Endothelial cell of hepatic sinusoid (primary cell): ENCODE data around the gene C15orf62.

Experiments used
- in situ Hi-C: cut with HindIII; loops from 2 replicates; pipeline ENCODE4 v1.10.0; 2017; ENCODE audit warnings: low sequenced_read_pairs

The C15orf62 gene

DNA sequence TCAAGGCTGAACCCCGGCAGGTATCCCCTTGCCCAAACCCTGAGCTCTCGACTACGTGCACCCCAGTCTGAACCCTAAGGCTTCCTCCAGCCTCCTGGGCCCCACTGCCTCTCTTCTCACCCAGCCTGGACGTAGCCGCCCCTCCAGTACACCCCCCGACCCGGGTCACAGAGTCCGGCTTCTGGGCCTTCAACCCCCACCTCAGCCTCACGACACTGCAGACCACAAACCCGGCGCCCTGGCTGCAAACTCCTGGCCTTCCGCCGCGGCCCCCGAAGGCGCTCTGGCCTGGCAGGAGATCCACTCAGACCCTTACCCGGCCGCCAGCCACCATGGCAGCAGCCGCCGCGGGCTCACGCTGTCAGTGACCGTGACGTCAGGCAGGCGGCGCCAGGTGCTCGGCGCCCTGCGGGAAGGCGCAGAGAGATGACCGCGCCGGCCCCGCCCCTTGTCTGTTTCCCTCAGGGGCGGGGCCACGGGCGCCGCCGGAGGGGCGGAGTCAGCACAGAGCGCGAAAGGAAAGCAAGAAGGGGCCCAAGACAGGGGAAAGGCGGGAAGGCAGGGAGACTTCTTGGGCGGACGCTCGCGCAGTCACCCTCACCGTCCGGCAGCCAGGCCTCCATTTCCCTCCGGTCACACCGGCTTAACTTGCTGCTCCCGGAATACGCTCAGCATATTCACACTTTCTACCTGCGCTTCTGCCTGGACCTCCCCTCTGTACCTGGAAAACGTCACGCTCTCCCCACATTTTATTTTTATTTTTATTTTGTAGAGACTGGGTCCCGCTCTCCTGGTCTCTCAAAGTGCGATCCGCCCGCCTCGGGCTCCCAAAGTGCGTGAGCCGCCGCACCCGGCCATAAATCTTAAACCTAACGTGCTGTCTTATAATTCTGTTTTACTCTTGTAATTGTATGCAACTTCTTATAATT is 14.6 kb upstream of the C15orf62 start, which contains the start of gene RMDN3:
RMDN3 (minus strand) TSS at position 372 of the 929 bp plus-strand sequence. CDS start 471 bp downstream, outside the sequence.
- in situ Hi-C loops: no loop called here

DNA sequence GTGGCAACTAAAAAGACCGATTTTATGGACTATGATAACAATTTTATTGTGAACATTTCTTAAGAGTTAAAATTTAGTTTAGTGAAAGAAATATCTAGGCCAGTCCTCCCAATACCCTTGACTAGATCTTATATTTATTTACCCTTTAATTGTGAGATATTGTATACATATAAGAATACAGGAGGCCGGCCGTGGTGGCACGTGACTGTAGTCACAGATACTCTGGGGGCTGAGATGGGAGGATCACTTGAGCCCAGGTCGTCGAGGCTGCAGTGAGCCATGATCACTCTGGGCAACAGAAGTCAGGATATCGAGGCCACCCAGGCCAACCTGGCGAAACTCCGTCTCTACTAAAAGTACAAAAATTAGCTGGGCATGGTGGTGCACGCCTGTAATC is 14.0 kb upstream of the C15orf62 start:
- in situ Hi-C loops: no loop called here

DNA sequence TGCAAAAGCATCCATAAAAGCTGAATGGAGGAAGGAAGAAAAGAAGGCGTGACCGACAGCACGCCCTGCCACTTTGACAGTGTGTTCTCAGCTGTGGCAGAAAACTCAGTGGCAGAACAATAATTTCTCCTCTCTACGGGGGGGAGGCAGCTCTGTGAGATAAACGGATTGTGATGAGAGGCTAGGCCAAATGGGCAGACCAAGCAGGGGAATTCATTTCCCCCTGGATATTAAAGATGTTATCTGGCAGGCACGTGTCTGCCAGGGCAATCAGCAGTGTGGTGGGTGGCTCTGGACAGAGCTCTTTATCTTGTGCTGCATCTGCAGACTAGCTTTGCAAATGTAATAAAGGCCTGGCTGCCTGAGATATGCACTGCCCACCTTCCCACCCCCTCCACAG is 12.8 kb upstream of the C15orf62 start:
- in situ Hi-C loops: no loop called here

DNA sequence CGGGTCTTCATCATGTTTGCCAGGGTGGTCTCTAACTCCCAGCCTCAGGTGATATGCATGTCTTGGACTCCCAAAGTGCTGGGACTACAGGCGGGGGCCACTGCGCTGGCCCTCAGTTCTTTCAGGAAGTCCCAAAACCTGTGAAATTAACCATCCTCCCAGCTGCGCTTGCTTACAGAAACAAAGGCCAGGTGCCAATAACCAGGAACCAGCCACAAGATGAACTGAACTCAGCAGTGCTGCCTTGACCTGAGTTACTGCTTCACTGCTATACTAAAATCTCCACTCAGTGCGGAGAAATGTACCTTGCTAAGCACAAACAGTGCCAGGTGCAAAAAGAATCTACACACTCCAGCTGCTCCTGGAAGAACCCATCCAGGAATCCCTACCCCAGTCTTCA is 9.8 kb upstream of the C15orf62 start:
- in situ Hi-C loops: no loop called here

DNA sequence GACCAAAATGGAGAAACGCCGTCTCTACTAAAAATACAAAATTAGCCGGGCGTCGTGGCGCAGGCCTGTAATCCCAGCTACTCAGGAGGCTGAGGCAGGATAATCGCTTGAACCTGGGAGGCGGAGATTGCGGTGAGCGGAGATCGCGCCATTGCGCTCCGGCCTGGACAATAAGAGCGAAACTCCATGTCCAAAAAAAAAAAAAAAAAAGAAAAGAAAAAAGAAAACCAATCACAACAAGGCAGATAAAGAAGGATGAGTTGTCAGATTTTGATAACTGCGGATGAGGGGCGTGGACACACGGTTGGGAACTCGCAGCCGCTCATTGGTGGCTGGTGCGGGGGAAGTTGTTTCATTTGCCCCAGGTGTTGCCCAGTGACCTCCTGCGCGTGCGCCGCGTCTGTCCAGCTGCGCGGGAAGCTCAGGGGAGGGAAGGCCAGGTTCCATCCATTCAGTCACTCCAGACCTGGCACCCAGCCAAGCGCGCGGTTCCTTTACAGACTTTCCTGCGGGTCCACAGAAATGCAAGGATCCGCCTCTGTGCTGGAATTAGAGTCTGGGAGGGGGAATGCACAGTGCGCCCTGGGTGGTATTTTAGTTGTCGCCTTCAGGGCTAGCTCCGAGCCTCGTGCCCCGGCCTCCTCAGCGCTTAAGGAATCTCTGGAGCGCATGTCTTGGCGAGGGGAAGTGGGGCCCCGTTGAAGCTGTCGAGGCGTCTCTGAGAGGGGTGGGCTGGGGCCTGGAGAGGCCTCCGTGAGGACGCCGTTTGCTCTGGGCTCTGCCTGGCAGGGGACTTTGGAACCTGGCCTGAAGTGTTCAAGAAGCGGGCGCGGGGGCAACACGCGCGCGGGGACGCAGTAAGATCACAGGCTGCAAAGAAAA is 6.6 kb upstream of the C15orf62 start:
- in situ Hi-C loops: no loop called here

DNA sequence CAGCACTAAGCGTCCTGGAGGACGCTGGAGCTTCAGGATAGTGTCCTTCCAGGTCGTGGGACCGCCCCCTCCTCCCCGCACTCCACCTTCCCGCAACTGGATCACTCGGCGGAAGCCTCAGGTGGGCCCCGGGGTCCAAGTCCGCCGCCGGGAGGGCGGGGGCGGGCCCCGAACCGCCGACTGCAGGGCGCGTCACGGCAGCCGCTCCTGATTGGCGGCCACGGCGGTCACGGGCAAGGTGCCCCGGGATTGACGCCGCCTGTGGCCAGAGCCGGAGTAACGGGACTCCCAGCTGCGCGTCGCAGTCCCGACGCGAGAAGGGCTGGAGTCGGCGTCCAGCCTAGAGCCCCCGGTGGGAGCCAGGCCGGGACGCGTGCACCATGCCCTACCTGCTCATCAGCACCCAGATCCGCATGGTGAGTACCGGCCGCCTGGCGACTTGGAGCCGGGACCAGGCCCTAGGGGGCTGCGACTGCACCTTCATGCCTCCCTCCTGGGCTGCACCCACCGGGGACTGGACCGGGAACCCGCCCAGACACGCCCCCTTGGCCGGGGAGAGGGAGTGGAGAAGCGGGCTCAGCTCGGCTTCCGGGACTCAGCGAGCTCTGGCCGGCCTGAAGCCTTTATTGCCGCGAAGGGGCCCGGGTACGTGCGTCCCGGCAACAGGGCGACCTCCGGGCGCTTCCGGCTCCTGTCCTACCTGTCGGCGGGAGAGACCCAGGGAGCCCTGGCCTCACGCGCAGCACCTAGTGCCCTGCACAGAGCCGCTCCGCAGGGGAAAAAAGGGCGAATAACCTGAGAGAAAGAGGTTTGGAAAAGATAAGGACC is 5.8 kb upstream of the C15orf62 start, which contains the start of gene GCHFR:
GCHFR (plus strand) TSS at position 268 of the 828 bp plus-strand sequence; CDS start at position 381, 113 bp downstream.
- in situ Hi-C loops: no loop called here

DNA sequence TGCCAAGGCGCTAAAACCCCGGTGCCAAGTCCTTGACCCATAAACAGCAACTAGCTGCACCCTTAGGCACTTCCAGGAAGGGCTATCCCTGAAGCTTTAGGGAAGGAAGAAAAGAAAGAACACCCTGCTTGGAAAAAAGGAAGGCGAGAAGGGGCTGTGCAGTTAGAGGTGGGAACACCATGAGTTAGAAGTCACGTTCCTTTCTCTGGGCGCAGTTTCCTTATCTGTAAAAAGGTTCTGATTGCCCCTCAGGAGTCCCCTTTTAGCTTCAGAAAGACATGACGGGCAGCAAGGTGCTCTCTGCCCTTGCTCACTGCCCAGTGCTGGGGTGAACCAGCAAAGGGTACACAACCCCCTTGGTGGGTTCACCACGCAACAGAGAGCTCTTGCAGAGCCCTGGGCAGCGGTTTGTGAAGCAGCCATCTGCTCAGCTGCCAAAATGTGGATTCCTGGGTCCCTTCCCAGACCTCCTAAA is 5.1 kb upstream of the C15orf62 start:
- in situ Hi-C loops: no loop called here

DNA sequence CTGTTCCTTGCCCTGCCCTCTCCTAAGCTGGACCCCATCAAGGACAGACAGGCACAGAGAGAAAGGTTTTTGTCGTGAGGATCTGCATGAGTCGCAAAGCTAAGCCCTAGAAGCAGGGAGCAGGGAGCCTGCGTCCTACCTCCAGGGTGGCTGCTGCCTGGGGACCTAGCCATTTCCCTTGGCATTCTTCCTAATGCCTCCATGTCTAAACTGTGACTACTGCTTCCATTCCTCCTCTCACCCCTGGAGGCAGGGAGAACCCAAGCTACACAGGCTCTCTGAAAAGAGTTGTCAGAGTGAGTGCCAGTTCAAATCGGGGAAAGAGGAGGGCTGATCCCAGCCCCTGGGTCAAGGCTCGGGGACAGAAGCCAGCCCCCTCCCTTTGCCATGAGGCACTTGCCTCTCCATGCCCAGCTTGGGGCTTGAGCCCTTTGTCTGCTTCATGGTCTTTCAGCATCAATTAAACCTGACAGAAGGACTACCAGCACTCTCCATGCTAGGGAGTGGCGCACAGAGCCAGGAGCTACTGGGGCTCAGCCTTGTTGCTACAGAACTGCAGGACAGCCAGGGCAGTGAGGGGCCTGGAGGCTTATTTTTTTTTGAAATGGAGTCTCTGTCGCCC is 3.5 kb upstream of the C15orf62 start:
- in situ Hi-C loops: no loop called here

DNA sequence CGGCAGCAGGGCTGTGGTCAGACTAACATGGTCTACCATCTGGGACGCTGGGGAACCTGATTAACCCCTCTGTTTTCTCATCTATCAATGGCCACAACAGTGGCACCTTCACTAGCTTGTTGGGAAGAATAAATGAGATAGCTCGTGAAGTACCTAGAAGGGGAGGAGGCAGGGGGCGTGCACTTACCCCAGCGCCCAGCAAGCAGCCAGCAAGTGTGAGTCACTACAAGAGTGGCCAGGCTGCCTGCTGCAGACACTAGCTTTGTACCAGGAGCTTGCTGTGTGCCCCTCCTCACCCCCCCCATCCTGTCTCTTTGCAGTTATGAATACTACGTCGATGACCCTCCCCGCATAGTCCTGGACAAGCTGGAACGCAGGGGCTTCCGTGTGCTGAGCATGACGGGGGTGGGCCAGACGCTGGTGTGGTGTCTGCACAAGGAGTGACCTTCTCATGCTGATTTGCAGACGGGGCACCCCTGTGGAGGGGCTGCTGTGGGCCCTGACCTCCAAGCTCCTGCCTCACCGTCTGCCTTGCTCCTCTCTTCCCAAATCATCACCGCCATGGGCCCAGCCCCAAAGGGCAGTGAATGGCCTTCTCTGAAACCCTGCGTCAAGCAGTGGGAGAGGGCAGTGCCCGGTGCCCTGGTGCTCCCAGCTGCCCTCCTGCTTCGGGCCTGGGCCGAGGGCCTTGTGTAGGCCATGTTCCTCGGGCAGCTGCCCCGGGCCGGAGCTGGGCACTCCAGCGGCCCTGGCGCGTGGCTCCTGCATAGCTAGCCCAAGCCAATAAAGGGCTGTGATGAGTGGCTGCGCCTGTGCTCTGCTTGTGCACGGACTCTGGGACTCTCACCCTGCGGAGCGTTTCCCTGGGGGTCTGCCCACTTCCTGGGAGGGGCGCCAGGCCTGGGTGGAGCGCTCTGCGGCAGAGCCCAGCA is 2.6 kb upstream of the C15orf62 start:
- in situ Hi-C loops: no loop called here

DNA sequence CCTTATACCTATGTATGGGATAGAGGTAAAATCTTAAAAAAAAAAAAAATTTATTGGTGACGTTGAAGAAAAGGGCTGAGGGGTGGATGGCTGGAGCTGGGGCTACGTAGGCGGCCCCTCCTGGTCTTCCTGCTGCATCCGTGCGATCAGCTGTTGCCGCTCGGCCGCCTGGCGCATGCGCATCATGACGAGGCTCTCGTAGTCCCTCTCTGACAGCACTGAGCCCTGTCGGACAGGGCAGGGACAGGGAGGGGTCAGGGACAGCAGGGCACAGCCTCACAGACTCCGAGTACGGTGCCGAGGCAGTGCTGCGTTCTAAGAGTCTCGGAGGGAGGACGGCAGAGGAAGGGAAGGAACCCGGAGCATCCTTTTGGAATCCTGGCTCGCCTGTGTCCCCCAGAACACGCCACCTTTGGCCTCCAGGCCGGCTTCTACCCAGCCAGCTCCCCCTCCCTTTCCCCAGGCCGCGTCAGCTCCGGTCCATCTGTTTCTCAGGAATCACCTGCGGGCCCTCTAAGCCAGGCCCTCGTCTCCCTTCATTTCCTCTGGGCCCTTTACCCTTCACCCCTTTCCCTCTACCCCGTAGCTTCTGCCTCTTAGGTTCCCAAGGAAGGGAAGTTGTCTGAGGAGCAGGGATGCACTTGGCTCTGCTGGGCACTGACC is 1.8 kb upstream of the C15orf62 start:
- in situ Hi-C loops: no loop called here

DNA sequence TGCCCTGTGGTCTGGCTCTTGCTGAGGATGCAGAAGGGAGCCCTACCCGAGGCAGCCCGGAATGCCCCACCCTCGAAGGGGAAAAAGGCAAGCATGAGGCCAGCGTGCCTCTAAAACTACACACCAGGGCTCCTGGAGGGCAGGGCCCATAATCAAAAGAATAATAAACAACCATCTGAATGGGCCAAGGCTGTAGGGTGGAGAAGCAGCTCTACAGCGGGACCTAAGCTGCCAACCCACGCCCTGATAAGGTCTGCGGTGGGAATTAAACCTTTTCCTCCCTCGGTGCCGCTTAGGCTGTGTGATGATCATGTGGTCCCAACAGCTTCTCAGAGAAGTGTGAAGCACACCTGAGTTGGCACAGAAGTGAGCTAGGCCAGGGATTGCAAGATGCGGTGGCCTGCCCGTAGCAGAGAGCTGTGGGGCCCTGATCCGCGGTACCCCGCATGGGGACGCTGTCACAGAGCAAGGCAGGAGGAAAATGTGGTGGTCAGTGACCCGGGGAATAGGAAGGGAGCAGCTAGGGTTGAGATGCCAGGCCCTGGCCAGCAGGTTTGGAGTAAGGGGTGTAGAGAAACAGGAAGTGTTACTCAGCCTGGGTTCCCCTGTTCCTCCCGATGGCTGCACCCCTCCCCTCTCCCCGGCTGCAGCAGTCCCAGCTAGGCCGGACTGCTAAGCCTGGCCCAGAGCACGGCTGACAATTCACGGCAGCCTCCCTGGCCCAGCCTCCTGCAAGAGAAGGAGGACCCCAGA is 1.1 kb upstream of the C15orf62 start:
- in situ Hi-C loops: no loop called here

DNA sequence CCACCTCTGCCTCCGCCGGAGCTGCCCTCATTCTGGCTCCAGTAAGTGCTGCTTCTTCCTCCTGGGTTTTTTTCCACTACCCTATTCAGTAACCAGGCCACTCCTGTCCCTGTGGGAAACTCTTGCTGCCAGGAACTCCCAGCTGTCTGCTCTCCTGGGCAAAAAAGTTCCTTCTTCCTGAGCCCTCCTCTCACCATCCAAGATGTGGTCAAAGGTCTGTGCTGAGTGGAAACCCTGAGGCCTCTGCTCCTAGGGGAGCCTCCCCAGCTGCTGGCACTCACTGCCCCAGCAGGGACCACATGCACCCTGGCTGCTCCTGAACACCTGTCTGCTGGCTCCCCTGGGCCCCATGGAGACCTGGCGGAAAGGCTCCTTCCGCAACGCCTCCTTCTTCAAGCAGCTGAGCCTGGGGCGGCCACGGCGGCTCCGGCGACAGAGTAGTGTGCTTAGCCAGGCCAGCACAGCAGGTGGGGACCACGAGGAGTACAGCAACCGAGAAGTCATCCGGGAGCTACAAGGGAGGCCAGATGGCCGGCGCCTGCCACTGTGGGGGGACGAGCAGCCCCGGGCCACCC is 454 bp downstream of the C15orf62 start:
- in situ Hi-C loops: no loop called here

DNA sequence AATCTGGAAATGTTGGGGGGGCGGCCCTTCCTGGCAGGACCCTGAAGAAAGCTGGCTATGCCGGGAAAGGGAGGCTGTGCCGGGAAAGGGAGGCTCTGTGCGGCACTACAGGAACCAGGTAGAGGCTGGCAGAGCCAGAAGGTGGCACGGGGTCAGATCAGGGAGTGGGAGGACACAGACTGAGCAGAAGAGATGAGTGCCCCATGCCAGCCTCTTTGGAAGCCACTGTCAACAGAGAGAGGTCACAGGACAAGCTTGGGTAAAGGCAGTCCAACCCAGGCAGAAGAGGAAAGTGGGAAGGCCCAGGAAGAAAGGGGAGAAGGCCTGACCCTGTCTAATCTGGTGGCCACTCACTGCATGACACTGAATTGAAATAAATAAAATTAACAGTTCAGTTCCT is 1.5 kb downstream of the C15orf62 start:
- in situ Hi-C loops: no loop called here

DNA sequence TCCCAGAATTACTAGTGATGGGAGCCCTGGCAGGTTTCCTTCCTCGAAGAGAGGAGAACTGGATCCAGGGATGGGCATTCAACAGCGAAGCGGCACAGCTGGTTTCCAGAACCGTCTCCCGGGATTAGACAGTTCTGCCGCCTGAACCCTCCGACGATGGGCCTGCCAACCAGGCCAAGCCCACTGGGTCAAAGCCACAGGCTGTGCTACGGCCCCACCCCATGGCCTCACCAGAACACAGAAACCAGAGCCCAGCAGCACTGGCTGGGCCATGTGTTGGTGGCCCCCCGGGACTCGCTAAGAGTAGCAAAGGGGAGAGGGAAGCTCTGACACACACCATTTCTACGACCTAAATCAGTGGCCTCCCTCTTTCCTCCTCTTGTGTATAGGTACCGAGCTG is 2.2 kb downstream of the C15orf62 start:
- in situ Hi-C loops: no loop called here

DNA sequence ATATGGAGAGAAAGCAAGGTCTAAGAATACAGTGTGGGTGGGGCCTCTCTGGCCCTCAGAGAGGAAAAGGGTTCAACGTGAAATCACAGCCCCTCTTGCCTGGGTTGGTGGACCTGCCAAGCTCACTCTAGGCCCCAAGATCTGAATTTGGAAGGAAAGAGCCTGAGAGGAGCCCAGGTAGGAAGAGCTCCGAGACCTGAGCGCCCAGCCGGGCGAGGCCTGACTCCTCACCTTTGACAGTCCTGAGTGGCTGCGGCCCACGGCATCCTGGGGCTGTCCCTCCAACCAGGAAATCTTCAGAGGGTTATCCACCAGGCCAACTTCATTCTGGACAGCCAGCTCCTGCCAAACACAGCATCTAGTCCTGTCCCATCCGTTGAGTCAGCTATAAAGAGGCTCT is 3.7 kb downstream of the C15orf62 start:
- in situ Hi-C loops: no loop called here

DNA sequence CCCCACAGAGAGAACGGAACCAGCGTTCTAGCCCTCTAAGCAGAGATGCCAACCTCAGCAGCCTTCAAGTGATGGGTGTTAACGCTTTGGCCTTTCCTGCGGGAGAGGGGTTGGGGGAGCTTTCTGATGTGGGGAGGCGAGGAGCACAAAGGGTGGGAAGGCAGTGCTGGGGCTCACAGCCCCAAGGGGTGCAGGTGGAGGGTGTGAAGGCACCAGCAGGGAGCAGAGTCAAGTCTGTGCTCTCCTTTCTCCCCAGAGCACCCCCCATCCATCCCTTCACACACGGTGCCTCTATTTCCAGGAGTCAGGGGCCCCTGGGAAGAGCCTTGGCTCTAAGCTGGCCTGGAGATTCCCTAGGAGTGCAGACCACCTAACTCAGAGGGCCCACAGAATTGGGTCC is 4.1 kb downstream of the C15orf62 start:
- in situ Hi-C loops: no loop called here

DNA sequence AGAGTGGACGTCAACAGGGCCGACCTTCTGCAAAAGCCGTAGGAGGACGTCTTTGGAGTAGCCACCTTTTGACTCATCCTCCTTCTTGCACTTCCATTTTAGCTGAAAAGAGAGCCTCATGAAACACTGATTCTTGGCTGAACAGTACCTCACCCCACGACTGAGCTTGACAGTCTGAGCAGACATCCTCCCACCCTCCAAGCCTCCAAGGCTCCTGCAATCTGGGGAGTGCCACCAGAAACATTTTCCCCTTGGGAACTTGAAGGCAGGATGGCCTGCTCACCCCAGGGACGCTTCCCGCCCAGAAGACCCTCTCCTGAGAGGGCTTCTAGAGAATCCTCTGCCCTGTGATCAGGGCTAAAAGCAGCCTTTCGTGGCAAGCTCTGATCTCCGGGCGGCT is 5.2 kb downstream of the C15orf62 start:
- in situ Hi-C loops: no loop called here
